Activated naive CD4-positive, alpha-beta T cell treated with anti-CD3 and anti-CD28 coated beads, Interleukin-2, amount 50 U/mL, for 24 hours (primary cell): ENCODE measurements around the gene SAMD8.

Experiments
- H3K27ac Mint-ChIP-seq: one replicate; pipeline ENCODE4 v1.8.0; 2021; ENCODE audit warnings: mild to moderate bottlenecking, mixed read lengths
- H3K27me3 Mint-ChIP-seq: one replicate; pipeline ENCODE4 v1.8.0; 2021; ENCODE audit warnings: mixed read lengths
- H3K36me3 Mint-ChIP-seq: one replicate; pipeline ENCODE4 v1.8.0; 2021; ENCODE audit warnings: mixed read lengths
- H3K4me1 Mint-ChIP-seq: one replicate; pipeline ENCODE4 v1.8.0; 2021; ENCODE audit warnings: mixed read lengths
- H3K4me3 Mint-ChIP-seq: one replicate; pipeline ENCODE4 v1.8.0; 2021; ENCODE audit warnings: mild to moderate bottlenecking, mixed read lengths
- H3K9me3 Mint-ChIP-seq: one replicate; pipeline ENCODE4 v1.8.0; 2021; ENCODE audit warnings: mixed read lengths

SAMD8 gene

GRCh38 chr10:75079436-75080083 lies 31.9 kb upstream of the SAMD8 start:
- H3K9me3 Mint-ChIP-seq: peaks cover 7% of the 10 kb centered on the region

GRCh38 chr10:75080554-75080953 lies 30.9 kb upstream of the SAMD8 start:
- Mint-ChIP-seq H3K27ac (no peak overlapping the region), H3K4me3 (no peak overlapping the region), H3K36me3 (peaks cover 5% of the 10 kb centered on the region), H3K4me1 (no peaks in the 10 kb centered on the region), H3K9me3 (peaks cover 7% of the 10 kb centered on the region), H3K27me3 (no peaks in the 10 kb centered on the region)

More at GRCh38 chr10:75079436-75080083, 31.9 kb upstream of the SAMD8 start:
- Mint-ChIP-seq H3K27me3 (no peaks in the 10 kb centered on the region), H3K4me3 (no peak overlapping the region), H3K36me3 (peaks cover 5% of the 10 kb centered on the region), H3K4me1 (no peaks in the 10 kb centered on the region), H3K27ac (no peak overlapping the region)

- Mint-ChIP-seq H3K27me3 (no peaks in the 10 kb centered on the region), H3K9me3 (peaks cover 7% of the 10 kb centered on the region), H3K36me3 (peaks cover 5% of the 10 kb centered on the region), H3K4me1 (no peaks in the 10 kb centered on the region), H3K27ac (no peak overlapping the region), H3K4me3 (no peak overlapping the region)
These were observed 30.1 kb upstream of the SAMD8 start for GRCh38 chr10:75081379-75081778.

- H3K9me3 Mint-ChIP-seq: peaks cover 7% of the 10 kb centered on the region
- peaks cover 1% of the 10 kb centered on the region for H3K4me1 Mint-ChIP-seq
- no peak overlapping the region for H3K4me3 Mint-ChIP-seq
- H3K27ac Mint-ChIP-seq: no peak overlapping the region
- H3K27me3 Mint-ChIP-seq: no peaks in the 10 kb centered on the region
- peaks cover 5% of the 10 kb centered on the region for H3K36me3 Mint-ChIP-seq
These were observed 27.3 kb upstream of the SAMD8 start for GRCh38 chr10:75083972-75084833.

GRCh38 chr10:75084834-75085384 lies 26.5 kb upstream of the SAMD8 start:
- peaks cover 5% of the 10 kb centered on the region for H3K36me3 Mint-ChIP-seq
- H3K4me3 Mint-ChIP-seq: no peak overlapping the region
- H3K4me1 Mint-ChIP-seq: peaks cover 8% of the 10 kb centered on the region
- H3K9me3 Mint-ChIP-seq: peaks cover 7% of the 10 kb centered on the region
- no peaks in the 10 kb centered on the region for H3K27me3 Mint-ChIP-seq
- H3K27ac Mint-ChIP-seq: no peak overlapping the region

GRCh38 chr10:75086278-75086934 lies 25.1 kb upstream of the SAMD8 start:
- Mint-ChIP-seq H3K4me3 (no peak overlapping the region), H3K27me3 (no peaks in the 10 kb centered on the region), H3K4me1 (peaks cover 8% of the 10 kb centered on the region), H3K27ac (no peak overlapping the region), H3K36me3 (peaks cover 2% of the 10 kb centered on the region), H3K9me3 (peaks cover 3% of the 10 kb centered on the region)

GRCh38 chr10:75088640-75089039 lies 22.8 kb upstream of the SAMD8 start:
- Mint-ChIP-seq H3K9me3 (no peaks in the 10 kb centered on the region), H3K36me3 (no peaks in the 10 kb centered on the region), H3K27ac (no peak overlapping the region), H3K4me1 (peaks cover 8% of the 10 kb centered on the region), H3K4me3 (no peak overlapping the region), H3K27me3 (no peaks in the 10 kb centered on the region)

GRCh38 chr10:75089634-75090033 lies 21.8 kb upstream of the SAMD8 start:
- no peaks in the 10 kb centered on the region for H3K9me3 Mint-ChIP-seq
- peaks cover 8% of the 10 kb centered on the region for H3K4me1 Mint-ChIP-seq
- H3K27me3 Mint-ChIP-seq: no peaks in the 10 kb centered on the region
- no peak overlapping the region for H3K27ac Mint-ChIP-seq
- no peak overlapping the region for H3K4me3 Mint-ChIP-seq
- no peaks in the 10 kb centered on the region for H3K36me3 Mint-ChIP-seq

- no peak overlapping the region for H3K4me3 Mint-ChIP-seq
- no peaks in the 10 kb centered on the region for H3K9me3 Mint-ChIP-seq
- no peak overlapping the region for H3K27ac Mint-ChIP-seq
- H3K27me3 Mint-ChIP-seq: no peaks in the 10 kb centered on the region
- H3K4me1 Mint-ChIP-seq: peaks cover 8% of the 10 kb centered on the region
- H3K36me3 Mint-ChIP-seq: no peaks in the 10 kb centered on the region
These were observed 20.3 kb upstream of the SAMD8 start for GRCh38 chr10:75091146-75091545.

- H3K4me3 Mint-ChIP-seq: no peak overlapping the region
These were observed 17.0 kb upstream of the SAMD8 start for GRCh38 chr10:75094465-75094864.

GRCh38 chr10:75095631-75096030 lies 15.8 kb upstream of the SAMD8 start:
- H3K4me1 Mint-ChIP-seq: no peaks in the 10 kb centered on the region
- H3K4me3 Mint-ChIP-seq: no peak overlapping the region
- H3K27me3 Mint-ChIP-seq: no peaks in the 10 kb centered on the region
- H3K36me3 Mint-ChIP-seq: no peaks in the 10 kb centered on the region
- no peak overlapping the region for H3K27ac Mint-ChIP-seq
- H3K9me3 Mint-ChIP-seq: no peaks in the 10 kb centered on the region

More at GRCh38 chr10:75094465-75094864, 17.0 kb upstream of the SAMD8 start:
- Mint-ChIP-seq H3K27me3 (no peaks in the 10 kb centered on the region), H3K36me3 (no peaks in the 10 kb centered on the region), H3K9me3 (no peaks in the 10 kb centered on the region), H3K4me1 (peaks cover 4% of the 10 kb centered on the region), H3K27ac (no peak overlapping the region)

- H3K36me3 Mint-ChIP-seq: no peaks in the 10 kb centered on the region
- no peak overlapping the region for H3K27ac Mint-ChIP-seq
- no peaks in the 10 kb centered on the region for H3K9me3 Mint-ChIP-seq
- H3K4me1 Mint-ChIP-seq: no peaks in the 10 kb centered on the region
- no peaks in the 10 kb centered on the region for H3K27me3 Mint-ChIP-seq
- H3K4me3 Mint-ChIP-seq: no peak overlapping the region
These were observed 14.7 kb upstream of the SAMD8 start for GRCh38 chr10:75096749-75097148.

GRCh38 chr10:75097666-75098285 lies 13.7 kb upstream of the SAMD8 start:
- H3K27me3 Mint-ChIP-seq: no peaks in the 10 kb centered on the region
- H3K4me1 Mint-ChIP-seq: no peaks in the 10 kb centered on the region
- no peak overlapping the region for H3K27ac Mint-ChIP-seq
- no peaks in the 10 kb centered on the region for H3K36me3 Mint-ChIP-seq
- H3K4me3 Mint-ChIP-seq: no peak overlapping the region
- no peaks in the 10 kb centered on the region for H3K9me3 Mint-ChIP-seq

- no peaks in the 10 kb centered on the region for H3K4me1 Mint-ChIP-seq
- no peak overlapping the region for H3K27ac Mint-ChIP-seq
- H3K9me3 Mint-ChIP-seq: no peaks in the 10 kb centered on the region
- no peaks in the 10 kb centered on the region for H3K27me3 Mint-ChIP-seq
- H3K36me3 Mint-ChIP-seq: no peaks in the 10 kb centered on the region
- no peak overlapping the region for H3K4me3 Mint-ChIP-seq
These were observed 12.4 kb upstream of the SAMD8 start for GRCh38 chr10:75098902-75099673.
